HepG2 (cell line): ENCODE results near the gene ENO3. TPM values are rescaled to one million over a fixed set of nuclear protein-coding genes. Genes with fewer than 3 reads are reported as not detected.

Experiments
- ATF5 ChIP-seq: sonication (generic); formaldehyde crosslinking; IDR thresholded peaks from 2 replicates; pipeline ENCODE4 v1.4.0; 2020; ENCODE audit warnings: mild to moderate bottlenecking, low read depth, missing genetic modification reagents
- BHLHE40 ChIP-seq: IDR thresholded peaks from 2 replicates; pipeline ENCODE4 v1.6.1; 2011; ENCODE audit warnings: low read length, improper control_type of control experiment
- IRF2 ChIP-seq: IDR thresholded peaks from 2 replicates; pipeline ENCODE4 v1.6.1; 2018; ENCODE audit warnings: missing genetic modification reagents, missing compliant biosample characterization
- NCOR1 ChIP-seq: fragments of 200-600 bp; sonication (generic); IDR thresholded peaks from 2 replicates; pipeline ENCODE4 v1.7.0; 2017; ENCODE audit warnings: antibody characterized with exemption, low read length, borderline replicate concordance
- PAXIP1 ChIP-seq: sonication (generic); formaldehyde crosslinking; conservative IDR thresholded peaks from 2 replicates; pipeline ENCODE4 v1.4.0; 2020; ENCODE audit warnings: mild to moderate bottlenecking, missing genetic modification reagents, moderate library complexity
- SMAD3 ChIP-seq: sonication (generic); formaldehyde crosslinking; IDR thresholded peaks from 2 replicates; pipeline ENCODE4 v1.4.0; 2020; ENCODE audit warnings: missing genetic modification reagents
- ZMYM3 ChIP-seq: sonication (generic); formaldehyde crosslinking; IDR thresholded peaks from 2 replicates; pipeline ENCODE4 v1.5.1; 2020; ENCODE audit warnings: mild to moderate bottlenecking, missing genetic modification reagents
- ZNF407 ChIP-seq: sonication (generic); formaldehyde crosslinking; IDR thresholded peaks from one replicate; pipeline ENCODE4 v1.5.1; 2020; ENCODE audit warnings: mild to moderate bottlenecking, missing genetic modification reagents; ENCODE audit errors: not compliant biosample characterization
- ZNF614 ChIP-seq: IDR thresholded peaks from 2 replicates; pipeline ENCODE4 v1.6.1; 2018; ENCODE audit warnings: missing biosample characterization, missing genetic modification reagents, inconsistent platforms, borderline replicate concordance
- ZNF713 ChIP-seq: sonication (generic); formaldehyde crosslinking; IDR thresholded peaks from 2 replicates; pipeline ENCODE4 v1.4.0; 2020; ENCODE audit warnings: mild to moderate bottlenecking, missing genetic modification reagents
- polyA plus RNA-seq, 8 experiments: library from polyadenylated mRNA; depleted of rRNA in 3 of 8; stranded (reverse) in 7 of 8; unstranded in 1 of 8; fragments of >200 nt; fragmentation: Illumina TruSeq in 4 of 8; extraction: Trizol in 4 of 8; gene quantifications; 2 replicates each; pipeline versions ENCODE4 v1.2.1 to v1.2.3, GENCODE V29; 2011 to 2016; ENCODE audit warnings: low read depth in 4 of 8, missing spikeins in 1 of 8, mixed read lengths in 1 of 8; ENCODE audit not compliant: insufficient read depth in 1 of 8
- total RNA-seq, 5 experiments: library from RNA; depleted of rRNA; stranded (reverse); fragments of >200 nt; fragmentation: Illumina TruSeq; extraction: Trizol; gene quantifications; 2 replicates each; pipeline ENCODE4 v1.2.3, GENCODE V29; 2016; ENCODE audit warnings: low read depth in 1 of 5
- TF ChIP-seq, protein P1 (sequence below): sonication (generic); formaldehyde crosslinking; IDR thresholded peaks from 2 replicates; pipeline ENCODE4 v1.4.0; 2020; ENCODE audit warnings: missing genetic modification reagents, mild to moderate bottlenecking, borderline replicate concordance
- TF ChIP-seq, protein P2 (sequence below): sonication (generic); formaldehyde crosslinking; IDR thresholded peaks from 2 replicates; pipeline ENCODE4 v1.4.0; 2020; ENCODE audit warnings: missing genetic modification reagents, low read depth, mild to moderate bottlenecking, borderline replicate concordance

The ENO3 gene
- total and polyA plus RNA-seq, 2 of the 13 experiments (the other 11 are each of a cell fraction or from before 2014, with no cell fraction given): 59.8 to 69.8 TPM

DNA sequence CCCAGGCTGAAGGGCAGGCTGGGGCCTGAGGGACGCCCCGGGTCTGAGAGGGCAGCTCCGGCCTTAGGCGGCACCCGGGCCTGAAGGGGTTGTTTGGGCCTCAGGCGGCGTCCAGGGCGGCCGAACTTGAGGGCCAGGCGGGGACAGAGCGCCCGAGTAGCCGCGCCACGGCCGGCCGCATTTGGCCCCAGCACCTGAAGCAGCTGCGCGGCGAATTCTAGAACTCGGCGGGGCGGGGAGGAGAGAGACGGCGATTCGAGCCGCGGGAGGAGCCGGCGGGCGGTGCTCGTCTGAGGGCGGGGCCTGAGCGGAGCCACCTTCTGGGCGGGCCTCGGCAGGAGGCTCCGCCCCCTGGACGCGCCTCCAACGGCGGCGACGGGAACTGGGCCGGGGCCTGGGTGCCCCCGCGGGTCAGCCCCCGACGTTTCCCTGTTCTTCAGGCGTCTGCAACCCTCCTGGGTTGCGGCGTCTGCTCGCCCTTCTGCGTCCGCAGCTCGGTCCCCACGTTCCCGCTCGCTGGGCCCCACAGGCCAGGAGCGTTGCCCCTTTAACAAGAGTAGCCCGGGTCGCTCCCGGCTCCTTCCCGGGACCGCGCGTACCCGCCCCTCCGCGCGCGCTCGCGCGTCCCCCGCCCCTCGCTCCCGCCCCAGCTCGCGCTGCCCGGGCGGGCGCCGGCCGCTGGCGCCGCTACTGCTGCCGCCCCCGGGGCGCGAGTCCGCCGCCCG, 46.5 kb downstream of the ENO3 start, which contains the start of the genes INCA1 and KIF1C (continued):
- no peak for TF ChIP-seq SMAD3
- peak; percentile 2; the same call in 1 of the 2 replicates for TF ChIP-seq BHLHE40
- TF ChIP-seq ZNF713 (CRISPR knock-in tag): no peak
- TF ChIP-seq PAXIP1 (CRISPR knock-in tag): no peak
- peak; percentile 54 for TF ChIP-seq ZNF407 (CRISPR knock-in tag)
- TF ChIP-seq, protein P1, sequence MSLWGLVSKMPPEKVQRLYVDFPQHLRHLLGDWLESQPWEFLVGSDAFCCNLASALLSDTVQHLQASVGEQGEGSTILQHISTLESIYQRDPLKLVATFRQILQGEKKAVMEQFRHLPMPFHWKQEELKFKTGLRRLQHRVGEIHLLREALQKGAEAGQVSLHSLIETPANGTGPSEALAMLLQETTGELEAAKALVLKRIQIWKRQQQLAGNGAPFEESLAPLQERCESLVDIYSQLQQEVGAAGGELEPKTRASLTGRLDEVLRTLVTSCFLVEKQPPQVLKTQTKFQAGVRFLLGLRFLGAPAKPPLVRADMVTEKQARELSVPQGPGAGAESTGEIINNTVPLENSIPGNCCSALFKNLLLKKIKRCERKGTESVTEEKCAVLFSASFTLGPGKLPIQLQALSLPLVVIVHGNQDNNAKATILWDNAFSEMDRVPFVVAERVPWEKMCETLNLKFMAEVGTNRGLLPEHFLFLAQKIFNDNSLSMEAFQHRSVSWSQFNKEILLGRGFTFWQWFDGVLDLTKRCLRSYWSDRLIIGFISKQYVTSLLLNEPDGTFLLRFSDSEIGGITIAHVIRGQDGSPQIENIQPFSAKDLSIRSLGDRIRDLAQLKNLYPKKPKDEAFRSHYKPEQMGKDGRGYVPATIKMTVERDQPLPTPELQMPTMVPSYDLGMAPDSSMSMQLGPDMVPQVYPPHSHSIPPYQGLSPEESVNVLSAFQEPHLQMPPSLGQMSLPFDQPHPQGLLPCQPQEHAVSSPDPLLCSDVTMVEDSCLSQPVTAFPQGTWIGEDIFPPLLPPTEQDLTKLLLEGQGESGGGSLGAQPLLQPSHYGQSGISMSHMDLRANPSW: no peak; the same call in 1 of the 2 replicates
- TF ChIP-seq ATF5 (CRISPR knock-in tag): no peak
- TF ChIP-seq ZNF614 (CRISPR knock-in tag): no peak
- no peak for TF ChIP-seq NCOR1
- peak; percentile 32; the same call in 1 of the 2 replicates for TF ChIP-seq IRF2 (CRISPR knock-in tag)
- no peak for TF ChIP-seq ZMYM3 (CRISPR knock-in tag)
- TF ChIP-seq, protein P2, sequence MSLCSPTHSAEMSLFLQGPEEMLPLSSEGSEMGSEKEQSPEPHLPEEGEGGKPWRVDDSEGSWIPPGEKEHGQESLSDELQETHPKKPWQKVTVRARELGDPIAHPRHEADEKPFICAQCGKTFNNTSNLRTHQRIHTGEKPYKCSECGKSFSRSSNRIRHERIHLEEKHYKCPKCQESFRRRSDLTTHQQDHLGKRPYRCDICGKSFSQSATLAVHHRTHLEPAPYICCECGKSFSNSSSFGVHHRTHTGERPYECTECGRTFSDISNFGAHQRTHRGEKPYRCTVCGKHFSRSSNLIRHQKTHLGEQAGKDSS: no peak
